OCI-LY1 (cell line): Measurements from ENCODE around the gene PRR33.

Experiments used
- H2AFZ ChIP-seq: fragments of 200-600 bp; sonication (generic), shearing (Covaris generic); 2 replicates; pipeline ENCODE4 v1.6.0; 2014; ENCODE audit warnings: antibody characterized with exemption, mild to moderate bottlenecking, low read length
- H3F3A ChIP-seq: fragments of 200-600 bp; sonication (generic), shearing (Covaris generic); 2 replicates; pipeline ENCODE4 v1.6.0; 2014; ENCODE audit warnings: mild to moderate bottlenecking, antibody characterized with exemption, low read length, moderate library complexity; ENCODE audit not compliant: insufficient read depth
- H3K27ac ChIP-seq: fragments of 200-600 bp; sonication (generic); 2 replicates; pipeline ENCODE4 v1.5.1; 2014; ENCODE audit warnings: low read length, mixed run types, mild to moderate bottlenecking, low read depth; ENCODE audit not compliant: poor library complexity, severe bottlenecking
- H3K27me3 ChIP-seq: fragments of 200-600 bp; sonication (generic); 2 replicates; pipeline ENCODE4 v1.6.0; 2014; ENCODE audit warnings: antibody characterized with exemption, mild to moderate bottlenecking, low read length, moderate library complexity; ENCODE audit not compliant: insufficient read depth
- H3K36me3 ChIP-seq: fragments of 200-600 bp; sonication (generic); 2 replicates; pipeline ENCODE4 v1.6.1; 2014; ENCODE audit warnings: mild to moderate bottlenecking, antibody characterized with exemption, low read length, moderate library complexity, mixed read lengths; ENCODE audit not compliant: insufficient read depth
- H3K4me1 ChIP-seq: fragments of 200-600 bp; sonication (generic); 2 replicates; pipeline ENCODE4 v1.5.1; 2014; ENCODE audit warnings: mild to moderate bottlenecking, low read length, moderate library complexity; ENCODE audit not compliant: insufficient read depth, severe bottlenecking
- H3K4me2 ChIP-seq: fragments of 200-600 bp; sonication (generic), shearing (Covaris generic); 2 replicates; pipeline ENCODE4 v1.6.1; 2014; ENCODE audit warnings: low read length
- H3K4me3 ChIP-seq: fragments of 200-600 bp; sonication (generic); 2 replicates; pipeline ENCODE4 v1.5.1; 2014; ENCODE audit warnings: low read length, low read depth, mild to moderate bottlenecking, mixed read lengths; ENCODE audit not compliant: poor library complexity, severe bottlenecking
- H3K79me2 ChIP-seq: fragments of 200-600 bp; shearing (Covaris generic); 2 replicates; pipeline ENCODE4 v1.6.1; 2016; ENCODE audit warnings: mixed run types, low read length, mixed read lengths; ENCODE audit not compliant: insufficient read depth
- H3K9ac ChIP-seq: fragments of 200-600 bp; sonication (generic), shearing (Covaris generic); 2 replicates; pipeline ENCODE4 v1.6.1; 2014; ENCODE audit warnings: mild to moderate bottlenecking, low read length, mixed read lengths
- H3K9me2 ChIP-seq: fragments of 200-600 bp; sonication (generic), shearing (Covaris generic); 2 replicates; pipeline ENCODE4 v1.6.1; 2014; ENCODE audit warnings: low read depth, mild to moderate bottlenecking, low read length, mixed read lengths
- H3K9me3 ChIP-seq: fragments of 200-600 bp; shearing (Covaris generic); 2 replicates; pipeline ENCODE4 v1.6.1; 2014; ENCODE audit warnings: low read length, mixed read lengths
- H4K20me1 ChIP-seq: fragments of 200-600 bp; sonication (generic), shearing (Covaris generic); 2 replicates; pipeline ENCODE4 v1.6.0; 2016; ENCODE audit warnings: mild to moderate bottlenecking, low read length; ENCODE audit not compliant: insufficient read depth
- CTCF ChIP-seq: fragments of 200-600 bp; sonication (generic), shearing (Covaris generic); IDR thresholded peaks from 2 replicates; pipeline ENCODE4 v1.5.1; 2017; ENCODE audit warnings: mild to moderate bottlenecking, antibody characterized with exemption, low read length, moderate library complexity, mixed read lengths
- EZH2 ChIP-seq: fragments of 200-600 bp; sonication (generic), shearing (Covaris generic); IDR thresholded peaks from 2 replicates; pipeline ENCODE4 v1.8.0; 2017; ENCODE audit warnings: borderline replicate concordance, mixed run types, mild to moderate bottlenecking, antibody characterized with exemption, low read length, moderate library complexity, mixed read lengths

The PRR33 gene

GRCh38 chr11:1860108-1860507 is 31.6 kb downstream of the PRR33 start:
- Histone ChIP-seq H3K36me3 (peaks cover 59% of the 10 kb centered on the region), H3F3A (no peaks in the 10 kb centered on the region), H3K4me1 (peaks cover 3% of the 10 kb centered on the region), H3K9me3 (no peaks in the 10 kb centered on the region), H3K79me2 (no peaks in the 10 kb centered on the region; the same call in 1 of the 2 replicates), H3K27ac (no peak overlapping the region), H4K20me1 (no peaks in the 10 kb centered on the region; the same call in 1 of the 2 replicates), H3K4me3 (no peak overlapping the region), H3K4me2 (no peak overlapping the region), H3K27me3 (no peaks in the 10 kb centered on the region), H2AFZ (no peak overlapping the region), H3K9me2 (no peaks in the 10 kb centered on the region), H3K9ac (no peak overlapping the region)
- TF ChIP-seq CTCF: no peak
- no peak for TF ChIP-seq EZH2

GRCh38 chr11:1859004-1859403 is 32.7 kb downstream of the PRR33 start:
- Histone ChIP-seq H3K79me2 (peaks cover 6% of the 10 kb centered on the region; the same call in 1 of the 2 replicates), H3K4me1 (peaks cover 14% of the 10 kb centered on the region), H3K9ac (no peak overlapping the region), H3K27ac (no peak overlapping the region), H3K36me3 (peaks cover 54% of the 10 kb centered on the region), H3K4me3 (no peak overlapping the region), H4K20me1 (no peaks in the 10 kb centered on the region; the same call in 1 of the 2 replicates), H3K9me3 (no peaks in the 10 kb centered on the region), H3K27me3 (no peaks in the 10 kb centered on the region), H3K4me2 (no peak overlapping the region), H3K9me2 (no peaks in the 10 kb centered on the region), H3F3A (no peaks in the 10 kb centered on the region), H2AFZ (no peak overlapping the region)
- TF ChIP-seq CTCF (no peak), EZH2 (no peak)

GRCh38 chr11:1858576-1858975 is 33.1 kb downstream of the PRR33 start:
- H3K79me2 ChIP-seq: peaks cover 10% of the 10 kb centered on the region; the same call in 1 of the 2 replicates
- H3K9me3 ChIP-seq: no peaks in the 10 kb centered on the region

More at GRCh38 chr11:1858576-1858975, 33.1 kb downstream of the PRR33 start:
- Histone ChIP-seq H3K27me3 (no peaks in the 10 kb centered on the region), H3K27ac (no peak overlapping the region), H3K9me2 (no peaks in the 10 kb centered on the region), H3F3A (no peaks in the 10 kb centered on the region), H3K4me3 (no peak overlapping the region), H3K4me2 (no peak overlapping the region), H2AFZ (no peak overlapping the region), H4K20me1 (no peaks in the 10 kb centered on the region; the same call in 1 of the 2 replicates), H3K9ac (no peak overlapping the region), H3K36me3 (peaks cover 52% of the 10 kb centered on the region), H3K4me1 (peaks cover 16% of the 10 kb centered on the region)
- TF ChIP-seq CTCF: no peak
- no peak for TF ChIP-seq EZH2
